WERI-Rb-1 (cell line): ENCODE data around the gene CPNE9.

Source experiments
- DNase-seq: peaks from one replicate; pipeline ENCODE4 v3.0.0-alpha.2; 2020
- H3K27ac ChIP-seq: fragments of 250-450 bp; sonication (Bioruptor Pico); 2 replicates; pipeline ENCODE4 v1.5.1; 2020; ENCODE audit warnings: mild to moderate bottlenecking, moderate library complexity
- H3K27me3 ChIP-seq: fragments of 250-450 bp; sonication (Bioruptor Pico); 2 replicates; pipeline ENCODE4 v1.5.1; 2021; ENCODE audit warnings: mild to moderate bottlenecking, low read depth, moderate library complexity; ENCODE audit not compliant: insufficient read depth, severe bottlenecking
- H3K36me3 ChIP-seq: fragments of 250-450 bp; sonication (Bioruptor Pico); 2 replicates; pipeline ENCODE4 v1.5.1; 2020; ENCODE audit warnings: mild to moderate bottlenecking, moderate library complexity
- H3K4me3 ChIP-seq: 2 replicates; pipeline ENCODE4 v1.5.1; 2011; ENCODE audit warnings: low read depth, mild to moderate bottlenecking, control low read depth, low read length
- H3K9me3 ChIP-seq: fragments of 250-450 bp; sonication (Bioruptor Pico); 2 replicates; pipeline ENCODE4 v1.5.1; 2021; ENCODE audit warnings: mild to moderate bottlenecking, moderate library complexity; ENCODE audit not compliant: severe bottlenecking
- TF ChIP-seq, protein P1 (sequence below): IDR thresholded peaks from 2 replicates; pipeline ENCODE4 v1.5.1; 2011; ENCODE audit warnings: low read depth, mild to moderate bottlenecking, control low read depth, inconsistent platforms, low read length

CPNE9 gene

DNA sequence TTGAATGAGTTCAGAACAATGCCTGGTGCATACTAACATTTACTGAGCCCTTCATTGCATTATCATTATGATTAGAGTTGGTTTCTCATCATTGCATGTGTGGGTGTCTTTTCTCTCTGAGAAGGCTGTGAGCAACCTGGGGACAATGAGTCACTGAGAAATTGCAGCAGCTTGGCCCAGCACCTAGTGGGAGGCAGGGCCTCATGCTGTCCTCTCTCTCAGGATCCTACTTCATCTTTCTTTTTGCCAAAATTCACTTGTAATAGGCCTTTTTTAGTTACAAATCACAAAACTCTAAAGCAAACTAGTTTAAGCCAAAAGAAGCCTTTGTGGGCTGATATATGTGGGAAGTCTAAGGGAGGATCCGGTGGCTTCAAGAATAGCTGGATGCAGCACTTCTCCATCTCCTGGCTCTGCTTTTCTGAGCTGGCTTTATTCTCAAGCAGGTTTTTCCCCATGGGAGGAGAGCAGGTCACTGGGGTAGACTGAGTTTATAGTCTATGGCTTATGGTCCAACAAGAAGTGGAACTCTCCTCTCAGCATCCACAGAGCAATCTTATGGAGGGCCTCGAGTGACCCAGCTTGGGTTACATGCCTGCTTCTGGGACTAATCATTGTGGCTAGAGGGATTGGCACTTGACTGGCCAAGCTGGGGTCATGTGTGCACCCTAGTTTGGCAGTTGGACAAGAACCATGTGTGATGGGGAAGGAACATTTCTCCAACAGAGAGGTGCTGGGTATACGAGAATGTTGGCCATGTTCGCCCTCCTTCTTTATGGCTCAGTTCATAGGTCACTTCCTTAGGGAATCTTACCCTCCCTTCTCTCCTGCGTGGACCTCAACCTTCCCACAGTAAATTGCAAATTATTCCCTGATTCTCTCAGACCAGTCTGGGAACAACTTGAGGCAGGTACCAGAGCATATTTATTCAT, 74.8 kb downstream of the CPNE9 start:
- TF ChIP-seq, protein P1, sequence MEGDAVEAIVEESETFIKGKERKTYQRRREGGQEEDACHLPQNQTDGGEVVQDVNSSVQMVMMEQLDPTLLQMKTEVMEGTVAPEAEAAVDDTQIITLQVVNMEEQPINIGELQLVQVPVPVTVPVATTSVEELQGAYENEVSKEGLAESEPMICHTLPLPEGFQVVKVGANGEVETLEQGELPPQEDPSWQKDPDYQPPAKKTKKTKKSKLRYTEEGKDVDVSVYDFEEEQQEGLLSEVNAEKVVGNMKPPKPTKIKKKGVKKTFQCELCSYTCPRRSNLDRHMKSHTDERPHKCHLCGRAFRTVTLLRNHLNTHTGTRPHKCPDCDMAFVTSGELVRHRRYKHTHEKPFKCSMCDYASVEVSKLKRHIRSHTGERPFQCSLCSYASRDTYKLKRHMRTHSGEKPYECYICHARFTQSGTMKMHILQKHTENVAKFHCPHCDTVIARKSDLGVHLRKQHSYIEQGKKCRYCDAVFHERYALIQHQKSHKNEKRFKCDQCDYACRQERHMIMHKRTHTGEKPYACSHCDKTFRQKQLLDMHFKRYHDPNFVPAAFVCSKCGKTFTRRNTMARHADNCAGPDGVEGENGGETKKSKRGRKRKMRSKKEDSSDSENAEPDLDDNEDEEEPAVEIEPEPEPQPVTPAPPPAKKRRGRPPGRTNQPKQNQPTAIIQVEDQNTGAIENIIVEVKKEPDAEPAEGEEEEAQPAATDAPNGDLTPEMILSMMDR, result no peak
- H3K4me3 ChIP-seq, result no peak overlapping the region
- no peak for DNase-seq
- peaks cover 9% of the 10 kb centered on the region for H3K36me3 ChIP-seq
- H3K27me3 ChIP-seq, result no peaks in the 10 kb centered on the region
- H3K27ac ChIP-seq, result no peak overlapping the region
- no peaks in the 10 kb centered on the region for H3K9me3 ChIP-seq

DNA sequence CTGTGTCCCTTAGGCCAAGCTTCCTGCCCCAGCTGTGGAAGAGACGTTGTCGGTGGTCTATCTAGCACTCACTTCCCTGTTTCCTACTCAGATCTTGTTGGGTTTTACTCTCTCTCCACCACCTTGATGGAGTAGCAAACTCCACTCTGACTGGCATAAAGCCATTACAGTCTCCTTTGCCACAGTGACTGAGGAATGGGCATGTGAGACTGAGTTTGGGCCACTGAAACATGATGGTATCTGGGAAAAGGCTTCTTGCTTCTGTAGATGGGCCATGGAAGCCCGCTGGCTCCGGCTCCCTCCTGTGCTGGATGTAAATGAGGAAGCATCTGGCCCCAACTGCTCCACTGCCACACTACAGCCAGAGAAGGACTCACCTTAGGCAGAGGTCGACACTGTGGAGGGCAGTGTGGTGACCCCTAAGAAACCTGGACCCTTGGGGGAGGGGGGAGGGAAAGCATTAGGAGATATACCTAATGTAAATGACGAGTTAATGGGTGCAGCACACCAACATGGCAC, 75.5 kb downstream of the CPNE9 start:
- Histone ChIP-seq H3K4me3 (no peak overlapping the region), H3K36me3 (peaks cover 16% of the 10 kb centered on the region), H3K27me3 (no peaks in the 10 kb centered on the region), H3K27ac (no peak overlapping the region), H3K9me3 (no peaks in the 10 kb centered on the region)
- TF ChIP-seq, protein P1, result no peak
- no peak for DNase-seq
